Activated B cell treated with CpG ODN at 0.5 μM for 24 hours (primary cell): ENCODE results near the gene HPSE2. TPM values are rescaled to one million over a fixed set of nuclear protein-coding genes. Genes with fewer than 3 reads are reported as not detected.

Source experiments
- ATAC-seq: fragments of 200-7000 bp; cut with Tn5 transposase; one replicate; pipeline ENCODE4 v1.10.0; 2021; ENCODE audit warnings: low read depth, mild to moderate bottlenecking, moderate library complexity
- CTCF ChIA-PET: fragments of 350-600 bp; sonication (Branson Sonifier 250); formaldehyde crosslinking; loops from one replicate; lab custom pipeline; 2021; ENCODE audit warnings: antibody characterized with exemption; lab: Charles Lee
- POLR2A ChIA-PET: fragments of 350-600 bp; sonication (Branson Sonifier 250); formaldehyde crosslinking; loops from one replicate; lab custom pipeline; 2021; ENCODE audit warnings: antibody characterized with exemption; lab: Charles Lee
- DNase-seq: peaks from one replicate; pipeline ENCODE4 v3.0.0; 2022
- H3K27ac Mint-ChIP-seq: one replicate; pipeline ENCODE4 v1.8.0; 2020; ENCODE audit warnings: mixed read lengths
- H3K27me3 Mint-ChIP-seq: one replicate; pipeline ENCODE4 v1.8.0; 2021; ENCODE audit warnings: mixed read lengths
- H3K36me3 Mint-ChIP-seq: one replicate; pipeline ENCODE4 v1.8.0; 2021; ENCODE audit warnings: low read depth, mixed read lengths
- H3K4me1 Mint-ChIP-seq: one replicate; pipeline ENCODE4 v1.8.0; 2021; ENCODE audit warnings: mixed read lengths
- H3K4me3 Mint-ChIP-seq: one replicate; pipeline ENCODE4 v1.8.0; 2020; ENCODE audit warnings: mild to moderate bottlenecking, mixed read lengths
- H3K9me3 Mint-ChIP-seq: one replicate; pipeline ENCODE4 v1.8.0; 2020; ENCODE audit warnings: mixed read lengths
- CTCF ChIP-seq: fragments of 200-600 bp; IDR thresholded peaks from one replicate; pipeline ENCODE4 v1.8.0; 2022; ENCODE audit warnings: antibody characterized with exemption, mild to moderate bottlenecking
- intact Hi-C: fragments of 100-400 bp; cut with micrococcal nuclease; formaldehyde crosslinking; loops from one replicate; pipeline ENCODE4 v1.15.1; 2024
- total RNA-seq: library from RNA; stranded (reverse); gene quantifications from 2 replicates; pipeline ENCODE4 v1.2.3, GENCODE V29; 2022

The HPSE2 gene
- total RNA-seq, 1 donor from 2014 or later = not detected

- Mint-ChIP-seq H3K4me1 (no peaks in the 10 kb centered on the region), H3K27me3 (no peaks in the 10 kb centered on the region), H3K4me3 (no peak overlapping the region), H3K9me3 (no peaks in the 10 kb centered on the region), H3K36me3 (no peaks in the 10 kb centered on the region), H3K27ac (no peak overlapping the region)
- DNase-seq (no peak), ATAC-seq (no peak)
- ChIA-PET POLR2A (no interaction called here), CTCF (no interaction called here)
- no peak for TF ChIP-seq CTCF
- intact Hi-C loops = no loop called here
Observed at GRCh38 chr10:98959379-98959778, 276.3 kb downstream of the HPSE2 start.

- Mint-ChIP-seq H3K27ac (no peak overlapping the region), H3K4me3 (no peak overlapping the region), H3K27me3 (no peaks in the 10 kb centered on the region), H3K9me3 (no peaks in the 10 kb centered on the region), H3K36me3 (no peaks in the 10 kb centered on the region), H3K4me1 (no peaks in the 10 kb centered on the region)
- TF ChIP-seq CTCF = no peak
- ATAC-seq (no peak), DNase-seq (no peak)
- intact Hi-C loops = no loop called here
- ChIA-PET POLR2A (no interaction called here), CTCF (no interaction called here)
Observed at GRCh38 chr10:98957801-98958200, 277.9 kb downstream of the HPSE2 start.

GRCh38 chr10:98956576-98957260 lies 278.9 kb downstream of the HPSE2 start:
- H3K27me3 Mint-ChIP-seq = no peaks in the 10 kb centered on the region
- no peak overlapping the region for H3K4me3 Mint-ChIP-seq
- DNase-seq = no peak
- intact Hi-C loops = no loop called here
- no peak overlapping the region for H3K27ac Mint-ChIP-seq
- no peaks in the 10 kb centered on the region for H3K4me1 Mint-ChIP-seq
- H3K9me3 Mint-ChIP-seq = no peaks in the 10 kb centered on the region
- ChIA-PET CTCF (no interaction called here), POLR2A (no interaction called here)
- no peak for ATAC-seq
- H3K36me3 Mint-ChIP-seq = no peaks in the 10 kb centered on the region
- no peak for TF ChIP-seq CTCF

- ATAC-seq = no peak
- Mint-ChIP-seq H3K4me3 (no peak overlapping the region), H3K9me3 (no peaks in the 10 kb centered on the region), H3K4me1 (no peaks in the 10 kb centered on the region), H3K27ac (no peak overlapping the region), H3K27me3 (no peaks in the 10 kb centered on the region), H3K36me3 (no peaks in the 10 kb centered on the region)
- DNase-seq = no peak
- ChIA-PET POLR2A (no interaction called here), CTCF (no interaction called here)
- no peak for TF ChIP-seq CTCF
- intact Hi-C loops = no loop called here
Observed at GRCh38 chr10:98953251-98953650, 282.4 kb downstream of the HPSE2 start.

- H3K4me1 Mint-ChIP-seq = no peaks in the 10 kb centered on the region
- H3K9me3 Mint-ChIP-seq = peaks cover 6% of the 10 kb centered on the region
- no peak overlapping the region for H3K4me3 Mint-ChIP-seq
- no peak for DNase-seq
- CTCF ChIA-PET = no interaction called here
- POLR2A ChIA-PET = no interaction called here
- no peak overlapping the region for H3K27ac Mint-ChIP-seq
- no peak for TF ChIP-seq CTCF
- no peaks in the 10 kb centered on the region for H3K36me3 Mint-ChIP-seq
- intact Hi-C loops = no loop called here
- ATAC-seq = no peak
- H3K27me3 Mint-ChIP-seq = no peaks in the 10 kb centered on the region
Observed at GRCh38 chr10:98951269-98952000, 284.2 kb downstream of the HPSE2 start.
